AG04450 (cell line): Measurements from ENCODE around the gene LHFPL6. TPM values are rescaled to one million over a fixed set of nuclear protein-coding genes. Genes with fewer than 3 reads are reported as not detected.

Experiments used
- CTCF ChIA-PET: fragments of 300-600, 350-600 bp; formaldehyde crosslinking; extraction: SDS; loops from one replicate; lab custom pipeline; 2022; ENCODE audit warnings: antibody characterized with exemption, inconsistent platforms; lab: Charles Lee
- POLR2A ChIA-PET: fragments of 350-600 bp; formaldehyde crosslinking; extraction: SDS; loops from one replicate; lab custom pipeline; 2021; ENCODE audit warnings: antibody characterized with exemption, inconsistent platforms; lab: Yijun Ruan, JAX
- DNase-seq: peaks from one replicate; pipeline ENCODE4 v3.0.0-alpha.2; 2011; ENCODE audit warnings: low read depth, low spot score
- H3K27ac ChIP-seq: one replicate; pipeline ENCODE4 v1.5.1; 2012; ENCODE audit warnings: low read depth, low read length, control low read depth
- H3K27me3 ChIP-seq: one replicate; pipeline ENCODE4 v1.6.0; 2012; ENCODE audit warnings: low read length; ENCODE audit not compliant: control insufficient read depth, insufficient read depth
- H3K4me3 ChIP-seq: 2 replicates; pipeline ENCODE4 v1.5.1; 2011; ENCODE audit warnings: mild to moderate bottlenecking, low read depth, low read length, control low read depth
- H3K9me3 ChIP-seq: 2 replicates; pipeline ENCODE4 v1.5.1; 2012; ENCODE audit warnings: low read length; ENCODE audit not compliant: control insufficient read depth, insufficient read depth
- polyA plus RNA-seq: library from polyadenylated mRNA; depleted of rRNA; stranded (reverse); fragments of >200 nt; gene quantifications from 2 replicates; pipeline ENCODE4 v1.2.3, GENCODE V29; 2011
- TF ChIP-seq, protein P1 (sequence below): IDR thresholded peaks from 2 replicates; pipeline ENCODE4 v1.5.1; 2011; ENCODE audit warnings: low read depth, low read length, control low read depth, inconsistent platforms

LHFPL6 gene
- polyA plus RNA-seq, 1 experiment = 40.3 TPM

DNA sequence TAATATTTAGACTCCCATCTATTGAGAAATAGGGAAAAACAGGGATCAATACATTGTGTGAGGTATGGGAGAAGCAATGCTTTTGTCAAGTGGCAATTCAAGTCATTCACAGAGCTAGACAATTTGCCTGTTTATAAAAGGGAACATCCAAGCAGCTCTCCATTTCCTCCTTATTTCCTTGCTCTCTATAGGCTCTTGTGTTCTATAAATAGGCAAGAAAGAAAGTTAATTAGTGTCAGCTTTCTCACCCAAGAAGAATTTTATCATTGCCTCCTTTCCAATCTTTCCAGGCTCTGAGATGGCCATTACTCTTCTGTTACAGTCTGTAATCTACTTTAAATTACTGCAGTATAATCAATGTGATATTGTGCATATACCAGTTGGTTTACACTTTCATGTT lies 199.9 kb downstream of the LHFPL6 start:
- TF ChIP-seq, protein P1, sequence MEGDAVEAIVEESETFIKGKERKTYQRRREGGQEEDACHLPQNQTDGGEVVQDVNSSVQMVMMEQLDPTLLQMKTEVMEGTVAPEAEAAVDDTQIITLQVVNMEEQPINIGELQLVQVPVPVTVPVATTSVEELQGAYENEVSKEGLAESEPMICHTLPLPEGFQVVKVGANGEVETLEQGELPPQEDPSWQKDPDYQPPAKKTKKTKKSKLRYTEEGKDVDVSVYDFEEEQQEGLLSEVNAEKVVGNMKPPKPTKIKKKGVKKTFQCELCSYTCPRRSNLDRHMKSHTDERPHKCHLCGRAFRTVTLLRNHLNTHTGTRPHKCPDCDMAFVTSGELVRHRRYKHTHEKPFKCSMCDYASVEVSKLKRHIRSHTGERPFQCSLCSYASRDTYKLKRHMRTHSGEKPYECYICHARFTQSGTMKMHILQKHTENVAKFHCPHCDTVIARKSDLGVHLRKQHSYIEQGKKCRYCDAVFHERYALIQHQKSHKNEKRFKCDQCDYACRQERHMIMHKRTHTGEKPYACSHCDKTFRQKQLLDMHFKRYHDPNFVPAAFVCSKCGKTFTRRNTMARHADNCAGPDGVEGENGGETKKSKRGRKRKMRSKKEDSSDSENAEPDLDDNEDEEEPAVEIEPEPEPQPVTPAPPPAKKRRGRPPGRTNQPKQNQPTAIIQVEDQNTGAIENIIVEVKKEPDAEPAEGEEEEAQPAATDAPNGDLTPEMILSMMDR = no peak
- H3K9me3 ChIP-seq = no peaks in the 10 kb centered on the region
- ChIA-PET CTCF (interaction anchor here (1.4 kb wide), 1 partner anchor 213 kb away, joined by 5 read pairs; no protein-coding TSS in a partner anchor), POLR2A (no interaction called here)
- H3K27ac ChIP-seq = no peak overlapping the region
- no peak for DNase-seq
- H3K27me3 ChIP-seq = no peaks in the 10 kb centered on the region
- H3K4me3 ChIP-seq = no peak overlapping the region

DNA sequence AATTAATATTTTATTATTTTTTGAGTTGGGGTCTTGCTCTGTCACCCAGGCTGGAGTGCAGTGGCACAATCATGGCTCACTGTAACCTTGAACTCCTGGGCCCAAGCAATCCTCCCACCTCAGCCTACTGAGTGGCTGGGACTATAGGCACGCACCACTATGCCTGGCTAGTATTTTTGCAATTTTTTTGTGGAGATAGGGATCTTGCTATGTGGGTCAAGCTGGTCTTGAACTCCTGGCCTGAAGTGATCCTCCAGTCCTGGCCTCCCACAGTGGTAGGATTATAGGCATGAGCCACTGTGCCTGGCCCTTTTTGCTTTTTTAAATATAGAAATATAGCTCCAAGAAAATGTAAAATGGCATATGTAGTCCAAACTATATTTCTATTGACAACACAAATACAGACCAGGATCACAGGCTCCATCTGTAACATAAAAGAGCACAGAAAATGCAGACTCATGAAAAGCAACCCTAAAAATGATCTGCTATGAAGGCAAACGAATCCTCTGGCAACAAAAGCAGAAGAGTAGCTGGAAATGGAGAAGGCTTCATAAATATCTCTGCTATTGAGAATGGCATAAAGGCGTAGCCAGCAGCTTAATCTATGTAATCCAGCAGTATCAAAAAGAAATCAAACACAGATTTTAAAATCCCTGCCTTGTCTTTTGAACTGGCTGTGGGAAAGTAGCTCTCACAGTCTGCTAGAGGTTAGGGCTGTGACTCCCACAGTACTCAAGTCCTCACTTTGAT lies 200.6 kb downstream of the LHFPL6 start:
- no peak overlapping the region for H3K4me3 ChIP-seq
- ChIA-PET POLR2A (no interaction called here), CTCF (interaction anchor here (1.4 kb wide), 1 partner anchor 214 kb away, joined by 5 read pairs; no protein-coding TSS in a partner anchor)
- no peaks in the 10 kb centered on the region for H3K9me3 ChIP-seq
- TF ChIP-seq, protein P1 = no peak
- H3K27me3 ChIP-seq = no peaks in the 10 kb centered on the region
- DNase-seq = no peak
- no peak overlapping the region for H3K27ac ChIP-seq

DNA sequence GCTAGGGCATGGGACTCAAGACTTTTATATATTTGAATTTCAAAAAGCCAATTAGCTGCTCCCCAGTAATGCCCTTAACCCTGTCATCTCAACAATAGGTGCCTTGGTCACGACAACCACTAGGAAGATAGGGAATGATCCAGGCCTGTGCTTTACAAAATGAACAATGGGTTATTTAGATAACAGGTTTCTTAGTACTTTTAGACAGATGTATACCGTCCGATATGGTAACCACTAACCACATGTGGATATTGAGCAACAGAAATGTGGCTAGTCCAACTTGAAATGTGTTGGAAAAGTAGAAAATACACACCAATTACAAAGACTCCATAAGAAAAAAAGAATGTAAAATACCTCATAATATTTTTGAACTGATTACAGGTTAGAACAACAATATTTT lies 201.2 kb downstream of the LHFPL6 start:
- Histone ChIP-seq H3K27me3 (no peaks in the 10 kb centered on the region), H3K4me3 (no peak overlapping the region), H3K27ac (no peak overlapping the region), H3K9me3 (no peaks in the 10 kb centered on the region)
- CTCF ChIA-PET = interaction anchor here (1.4 kb wide), 1 partner anchor 214 kb away, joined by 5 read pairs; no protein-coding TSS in a partner anchor
- DNase-seq = no peak
- TF ChIP-seq, protein P1 = no peak
- POLR2A ChIA-PET = no interaction called here

DNA sequence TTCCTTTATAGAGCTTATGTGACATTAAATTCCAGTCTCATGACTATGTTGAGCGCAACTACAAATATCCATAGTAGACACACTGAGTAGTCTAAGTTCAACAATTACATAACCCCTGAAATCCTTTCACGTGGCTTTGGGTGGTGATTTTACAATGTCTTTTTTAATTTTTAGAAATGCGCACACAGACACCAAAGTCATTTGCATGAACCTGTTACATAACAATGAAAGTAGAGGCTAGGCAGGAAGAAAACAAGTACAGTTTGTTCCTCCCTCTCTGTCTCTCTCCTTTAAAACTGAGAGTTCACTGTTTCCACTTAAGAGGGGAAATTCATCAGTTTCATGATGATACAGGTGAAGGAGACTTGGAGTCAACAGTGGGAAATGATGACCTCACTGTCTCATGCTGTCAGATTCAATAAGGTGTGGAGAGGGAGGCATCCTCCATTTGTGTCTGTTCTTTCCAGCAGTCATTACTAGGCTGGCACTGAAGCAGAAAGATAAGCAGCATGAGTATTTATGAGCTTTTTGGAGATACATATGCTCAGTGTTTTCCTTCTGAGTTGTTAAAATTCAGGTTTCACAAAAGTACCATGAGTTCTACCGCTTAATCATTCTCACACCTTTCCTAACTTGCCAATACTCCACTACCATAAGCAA lies 201.8 kb downstream of the LHFPL6 start:
- TF ChIP-seq, protein P1 = no peak
- no peak overlapping the region for H3K4me3 ChIP-seq
- ChIA-PET POLR2A (no interaction called here), CTCF (no interaction called here)
- no peak overlapping the region for H3K27ac ChIP-seq
- DNase-seq = no peak
- H3K9me3 ChIP-seq = no peaks in the 10 kb centered on the region
- no peaks in the 10 kb centered on the region for H3K27me3 ChIP-seq

DNA sequence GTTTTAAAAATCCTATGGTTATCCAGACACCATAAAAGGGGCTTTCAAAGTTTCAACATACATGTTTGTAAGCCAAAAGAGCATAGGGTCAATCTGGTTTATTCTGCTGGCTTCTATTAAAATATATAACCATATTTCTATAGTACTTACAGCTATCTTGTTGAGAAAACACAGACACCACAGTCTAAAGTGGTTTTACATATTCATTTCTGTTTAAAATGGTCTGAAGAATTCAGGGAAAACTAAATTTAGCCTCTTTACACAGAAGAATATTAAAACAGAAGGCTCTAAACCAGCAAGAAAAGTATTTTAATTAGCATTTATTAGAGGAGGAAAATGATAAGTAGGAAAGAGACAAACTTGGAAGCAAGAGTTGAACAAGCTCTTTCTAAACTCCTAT lies 203.9 kb downstream of the LHFPL6 start:
- Histone ChIP-seq H3K9me3 (no peaks in the 10 kb centered on the region), H3K4me3 (no peak overlapping the region), H3K27me3 (no peaks in the 10 kb centered on the region), H3K27ac (no peak overlapping the region)
- TF ChIP-seq, protein P1 = no peak
- no peak for DNase-seq
- ChIA-PET POLR2A (no interaction called here), CTCF (no interaction called here)
